ENCODE results near the gene ATAD3C. TPM values are rescaled to one million over a fixed set of nuclear protein-coding genes. Genes with fewer than 3 reads are reported as not detected.

The ATAD3C gene
- total RNA-seq, 1 experiment from 2014 or later = 1.4 TPM

- no peak overlapping the region for H3K4me2 ChIP-seq (ENCODE audit: low read length)
- H3K27me3 ChIP-seq (ENCODE audit: low read length) = no peaks in the 10 kb centered on the region
- no peak overlapping the region for H3K27ac ChIP-seq (ENCODE audit: low read length)
- ChIA-PET CTCF (no interaction called here), POLR2A (ENCODE audit: unreplicated experiment) (no interaction called here)
- no peak overlapping the region for H3K4me3 ChIP-seq (ENCODE audit: low read length)
- H3K9ac ChIP-seq (ENCODE audit: low read length) = no peak overlapping the region
- H4K20me1 ChIP-seq (ENCODE audit: low read length) = no peaks in the 10 kb centered on the region
- no peaks in the 10 kb centered on the region for H3K9me2 ChIP-seq (replicated peaks; ENCODE audit: low read length)
- no TSS peak for BruUV-seq (replicated peaks)
- H3K79me2 ChIP-seq (ENCODE audit: low read length) = no peaks in the 10 kb centered on the region
- H3K9me3 ChIP-seq (ENCODE audit: low read length) = no peaks in the 10 kb centered on the region
- peaks cover 4% of the 10 kb centered on the region for H3F3A ChIP-seq (ENCODE audit: low read length, unreplicated experiment)
- no peaks in the 10 kb centered on the region for H3K36me3 ChIP-seq (ENCODE audit: low read depth, low read length)
- DNase-seq (no peak), ATAC-seq (no peak)
- no peak overlapping the region for H2AFZ ChIP-seq (ENCODE audit: low read length)
- intact Hi-C loops (cut with micrococcal nuclease) = no loop called here
- TF ChIP-seq, protein P1, sequence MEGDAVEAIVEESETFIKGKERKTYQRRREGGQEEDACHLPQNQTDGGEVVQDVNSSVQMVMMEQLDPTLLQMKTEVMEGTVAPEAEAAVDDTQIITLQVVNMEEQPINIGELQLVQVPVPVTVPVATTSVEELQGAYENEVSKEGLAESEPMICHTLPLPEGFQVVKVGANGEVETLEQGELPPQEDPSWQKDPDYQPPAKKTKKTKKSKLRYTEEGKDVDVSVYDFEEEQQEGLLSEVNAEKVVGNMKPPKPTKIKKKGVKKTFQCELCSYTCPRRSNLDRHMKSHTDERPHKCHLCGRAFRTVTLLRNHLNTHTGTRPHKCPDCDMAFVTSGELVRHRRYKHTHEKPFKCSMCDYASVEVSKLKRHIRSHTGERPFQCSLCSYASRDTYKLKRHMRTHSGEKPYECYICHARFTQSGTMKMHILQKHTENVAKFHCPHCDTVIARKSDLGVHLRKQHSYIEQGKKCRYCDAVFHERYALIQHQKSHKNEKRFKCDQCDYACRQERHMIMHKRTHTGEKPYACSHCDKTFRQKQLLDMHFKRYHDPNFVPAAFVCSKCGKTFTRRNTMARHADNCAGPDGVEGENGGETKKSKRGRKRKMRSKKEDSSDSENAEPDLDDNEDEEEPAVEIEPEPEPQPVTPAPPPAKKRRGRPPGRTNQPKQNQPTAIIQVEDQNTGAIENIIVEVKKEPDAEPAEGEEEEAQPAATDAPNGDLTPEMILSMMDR (conservative IDR thresholded peaks at IDR 0.05; ENCODE audit: low read depth, low read length) = no peak
- TF ChIP-seq EZH2phosphoT487 (IDR thresholded peaks at IDR 0.05; ENCODE audit: borderline replicate concordance, low read length) = no peak
- no peak for TF ChIP-seq EZH2 (IDR thresholded peaks at IDR 0.05; ENCODE audit: low read length, unreplicated experiment)
- peaks cover 15% of the 10 kb centered on the region for H3K4me1 ChIP-seq (ENCODE audit: insufficient read depth, low read length)
Measured at GRCh38 chr1:1425426-1425752, 24.1 kb upstream of the ATAD3C start.

DNA sequence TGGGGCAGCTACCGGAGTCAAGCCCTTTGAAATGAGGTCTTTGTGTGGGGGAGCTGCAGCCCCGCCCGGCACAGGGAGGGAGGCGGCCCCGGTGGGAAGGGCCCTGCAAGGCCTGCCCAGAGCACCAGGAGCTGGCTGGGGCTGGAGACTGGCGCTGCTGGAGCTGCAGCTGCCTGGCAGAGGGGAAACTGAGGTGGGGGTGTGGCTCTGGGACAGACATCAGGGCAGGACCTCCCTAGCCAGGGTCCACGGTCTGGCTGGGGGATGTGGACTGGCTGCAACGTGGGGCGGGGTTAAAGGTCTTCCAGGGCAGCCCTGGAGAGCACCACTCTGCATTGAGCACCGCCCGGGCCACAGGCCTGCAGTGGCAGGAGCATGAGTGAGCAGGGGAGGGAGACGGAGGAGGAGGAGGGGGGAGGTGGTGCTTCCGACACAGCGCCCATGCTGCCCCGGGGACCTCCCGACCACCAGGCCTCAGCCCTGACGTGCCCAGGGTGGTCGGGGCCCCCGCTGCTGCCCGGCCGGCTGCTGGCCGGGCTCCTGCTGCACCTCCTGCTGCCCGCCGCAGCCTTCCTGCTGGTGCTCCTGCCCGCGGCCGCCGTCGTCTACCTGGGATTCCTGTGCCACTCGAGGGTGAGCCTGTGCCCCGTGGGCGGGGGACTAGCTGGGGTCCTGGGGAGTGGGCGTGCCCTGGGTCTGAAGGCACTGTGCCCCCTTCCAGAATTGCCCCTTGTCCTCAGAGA, 23.6 kb upstream of the ATAD3C start:
- Histone ChIP-seq H3K9ac (ENCODE audit: low read length) (no peak overlapping the region), H3K4me2 (ENCODE audit: low read length) (no peak overlapping the region), H3K9me3 (ENCODE audit: low read length) (no peaks in the 10 kb centered on the region), H3K4me3 (ENCODE audit: low read length) (no peak overlapping the region), H2AFZ (ENCODE audit: low read length) (no peak overlapping the region), H3K27ac (ENCODE audit: low read length) (no peak overlapping the region), H3F3A (ENCODE audit: low read length, unreplicated experiment) (peaks cover 4% of the 10 kb centered on the region), H3K4me1 (ENCODE audit: insufficient read depth, low read length) (peaks cover 15% of the 10 kb centered on the region), H3K9me2 (replicated peaks; ENCODE audit: low read length) (no peaks in the 10 kb centered on the region), H4K20me1 (ENCODE audit: low read length) (no peaks in the 10 kb centered on the region), H3K79me2 (ENCODE audit: low read length) (no peaks in the 10 kb centered on the region), H3K27me3 (ENCODE audit: low read length) (no peaks in the 10 kb centered on the region), H3K36me3 (ENCODE audit: low read depth, low read length) (no peaks in the 10 kb centered on the region)
- POLR2A ChIA-PET (ENCODE audit: unreplicated experiment) = no interaction called here
- intact Hi-C loops (cut with micrococcal nuclease) = no loop called here
- CTCF ChIA-PET = interaction anchor here (0.6 kb wide), 1 partner anchor 27 kb away, joined by 3 read pairs; no protein-coding TSS in a partner anchor
- DNase-seq (no peak), ATAC-seq (no peak; the same call in 1 of the 2 replicates)
- TF ChIP-seq, protein P1 (conservative IDR thresholded peaks at IDR 0.05; ENCODE audit: low read depth, low read length) = no peak
- no peak for TF ChIP-seq EZH2 (IDR thresholded peaks at IDR 0.05; ENCODE audit: low read length, unreplicated experiment)
- TF ChIP-seq EZH2phosphoT487 (IDR thresholded peaks at IDR 0.05; ENCODE audit: borderline replicate concordance, low read length) = no peak
- no TSS peak for BruUV-seq (replicated peaks)

DNA sequence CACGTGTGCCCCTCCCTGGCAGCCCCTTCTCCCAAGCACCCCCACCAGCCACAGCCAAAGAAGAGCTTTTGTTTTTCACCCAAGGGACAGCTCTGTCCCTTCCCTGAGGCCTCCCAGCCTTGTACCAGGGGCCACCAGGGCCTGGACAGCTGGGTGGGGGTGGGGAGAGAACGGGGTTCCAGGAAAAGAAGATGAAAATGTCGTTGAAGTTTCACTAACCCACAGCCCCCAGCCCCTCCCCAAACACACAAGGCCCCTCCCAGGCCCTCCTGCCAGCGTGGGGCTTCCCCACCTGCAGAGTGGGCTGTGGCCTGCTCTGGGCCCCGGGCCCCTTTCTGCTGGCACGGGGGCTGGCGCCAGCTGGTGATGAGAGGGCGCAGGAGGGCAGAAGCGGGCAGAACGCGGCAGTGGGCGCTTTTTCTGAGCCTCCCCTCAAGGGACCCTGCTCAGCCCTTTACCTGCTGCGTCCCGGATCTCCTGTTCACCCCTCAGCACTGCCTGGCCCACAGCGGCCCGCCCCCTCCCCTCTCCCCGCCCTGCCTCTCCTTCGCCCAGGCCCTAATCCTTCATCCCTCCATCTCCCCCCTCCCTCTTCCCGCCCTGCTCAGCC, 22.9 kb upstream of the ATAD3C start:
- Histone ChIP-seq H3K79me2 (ENCODE audit: low read length) (no peaks in the 10 kb centered on the region), H3K27ac (ENCODE audit: low read length) (no peak overlapping the region), H3K4me2 (ENCODE audit: low read length) (no peak overlapping the region), H2AFZ (ENCODE audit: low read length) (no peak overlapping the region), H3K27me3 (ENCODE audit: low read length) (no peaks in the 10 kb centered on the region), H4K20me1 (ENCODE audit: low read length) (no peaks in the 10 kb centered on the region), H3K4me3 (ENCODE audit: low read length) (no peak overlapping the region), H3K9me2 (replicated peaks; ENCODE audit: low read length) (no peaks in the 10 kb centered on the region), H3K36me3 (ENCODE audit: low read depth, low read length) (no peaks in the 10 kb centered on the region), H3K4me1 (ENCODE audit: insufficient read depth, low read length) (peaks cover 17% of the 10 kb centered on the region), H3K9me3 (ENCODE audit: low read length) (no peaks in the 10 kb centered on the region), H3K9ac (ENCODE audit: low read length) (no peak overlapping the region), H3F3A (ENCODE audit: low read length, unreplicated experiment) (peaks cover 4% of the 10 kb centered on the region)
- no peak for DNase-seq
- ChIA-PET CTCF (interaction anchor here (0.6 kb wide), 1 partner anchor 27 kb away, joined by 3 read pairs; no protein-coding TSS in a partner anchor), POLR2A (ENCODE audit: unreplicated experiment) (no interaction called here)
- no TSS peak for BruUV-seq (replicated peaks)
- TF ChIP-seq, protein P1 (conservative IDR thresholded peaks at IDR 0.05; ENCODE audit: low read depth, low read length) = no peak
- TF ChIP-seq EZH2 (IDR thresholded peaks at IDR 0.05; ENCODE audit: low read length, unreplicated experiment) (no peak), EZH2phosphoT487 (IDR thresholded peaks at IDR 0.05; ENCODE audit: borderline replicate concordance, low read length) (no peak)
- intact Hi-C loops (cut with micrococcal nuclease) = no loop called here
- ATAC-seq = no peak

Data from PC-3 (cell line).